CD4-positive, CD25-positive, alpha-beta regulatory T cell (primary cell): ENCODE results near the gene SEC24C. TPM values are rescaled to one million over a fixed set of nuclear protein-coding genes. Genes with fewer than 3 reads are reported as not detected.
A peak's percentile ranks its signal among the peaks of the same experiment; 100 is the strongest.

Experiments used
- ATAC-seq, 2 donors: fragments of 150-1000 bp; cut with Tn5 transposase; one replicate each; pipeline ENCODE4 v1.10.0; 2021; ENCODE audit warnings: low read depth in 2 of 2, moderate number of reproducible peaks in 2 of 2, moderate library complexity in 1 of 2
- DNase-seq, 3 donors: peaks; one replicate each; pipeline versions ENCODE4 v3.0.0 to v3.0.0-alpha.2; 2012 to 2022; ENCODE audit warnings: mixed read lengths in 1 of 3
- H3K27ac ChIP-seq: one replicate; pipeline ENCODE4 v1.7.0; 2013; ENCODE audit warnings: mild to moderate bottlenecking, low read length; ENCODE audit not compliant: insufficient read depth, poor library complexity, severe bottlenecking
- H3K27me3 ChIP-seq: one replicate; pipeline ENCODE4 v1.7.0; 2013; ENCODE audit warnings: low read length; ENCODE audit not compliant: control insufficient read depth, insufficient read depth
- H3K36me3 ChIP-seq: one replicate; pipeline ENCODE4 v1.7.0; 2013; ENCODE audit warnings: mild to moderate bottlenecking, low read length, moderate library complexity; ENCODE audit not compliant: control insufficient read depth, insufficient read depth
- H3K4me1 ChIP-seq: 2 replicates; pipeline ENCODE4 v1.7.0; 2013; ENCODE audit warnings: mild to moderate bottlenecking, low read length; ENCODE audit not compliant: insufficient read depth, control insufficient read depth, poor library complexity, severe bottlenecking
- H3K4me3 ChIP-seq: one replicate; pipeline ENCODE4 v1.7.0; 2013; ENCODE audit warnings: low read depth, mild to moderate bottlenecking, low read length, moderate library complexity
- H3K9me3 ChIP-seq, 2 experiments: 1 replicate in 1 of 2; 2 replicates in 1 of 2; pipeline ENCODE4 v1.7.0; 2013; ENCODE audit warnings: low read length in 2 of 2, mild to moderate bottlenecking in 1 of 2, moderate library complexity in 1 of 2; ENCODE audit not compliant: control insufficient read depth in 2 of 2
- H3K27ac Mint-ChIP-seq, 3 donors: one replicate each; pipeline ENCODE4 v1.8.0; 2020 to 2022; ENCODE audit warnings: mild to moderate bottlenecking in 3 of 3, mixed read lengths in 3 of 3, moderate library complexity in 2 of 3
- H3K27me3 Mint-ChIP-seq: one replicate; pipeline ENCODE4 v1.8.0; 2022; ENCODE audit warnings: mild to moderate bottlenecking, mixed read lengths
- H3K36me3 Mint-ChIP-seq: one replicate; pipeline ENCODE4 v1.8.0; 2020; ENCODE audit warnings: mixed read lengths
- H3K4me1 Mint-ChIP-seq, 4 donors: one replicate each; pipeline ENCODE4 v1.8.0; 2020 to 2022; ENCODE audit warnings: mixed read lengths in 4 of 4, mild to moderate bottlenecking in 1 of 4
- H3K4me3 Mint-ChIP-seq, 4 donors: one replicate each; pipeline ENCODE4 v1.8.0; 2020 to 2022; ENCODE audit warnings: mild to moderate bottlenecking in 4 of 4, mixed read lengths in 4 of 4, moderate library complexity in 3 of 4
- H3K9me3 Mint-ChIP-seq, 7 donors: one replicate each; pipeline ENCODE4 v1.8.0; 2020 to 2022; ENCODE audit warnings: mixed read lengths in 7 of 7, mild to moderate bottlenecking in 3 of 7, moderate library complexity in 2 of 7
- polyA plus RNA-seq, 4 donors: library from polyadenylated mRNA; unstranded; fragments of 300-500 nt; fragmentation: Illumina TruSeq; gene quantifications; one replicate each; pipeline ENCODE4 v1.2.3, GENCODE V29; 2021
- total RNA-seq: library from RNA; stranded (reverse); gene quantifications from one replicate; pipeline ENCODE4 v1.2.3, GENCODE V29; 2022

Gene SEC24C
- total and polyA plus RNA-seq, 5 donors from 2014 or later: 30.2 to 78.2 (median 39.3) TPM

GRCh38 chr10:73798087-73798486 lies 53.9 kb downstream of the SEC24C start:
- H3K36me3 ChIP-seq: peaks cover 55% of the 10 kb centered on the region
- no peaks in the 10 kb centered on the region for H3K4me1 ChIP-seq
- H3K4me3 ChIP-seq: no peak overlapping the region
- H3K9me3 ChIP-seq: no peaks in the 10 kb centered on the region
- peaks cover 0 to 2% (median 0%) of the 10 kb centered on the region in 7 donors for H3K9me3 Mint-ChIP-seq
- H3K27ac ChIP-seq: no peak overlapping the region
- peak overlapping the region in 2 of 3 donors; percentile 31 to 82 for H3K27ac Mint-ChIP-seq
- no peak for DNase-seq
- H3K27me3 Mint-ChIP-seq: no peaks in the 10 kb centered on the region
- peaks cover 40% of the 10 kb centered on the region for H3K36me3 Mint-ChIP-seq
- H3K4me1 Mint-ChIP-seq: peaks cover 0 to 3% (median 1%) of the 10 kb centered on the region in 4 donors
- ATAC-seq: no peak
- H3K4me3 Mint-ChIP-seq: peak overlapping the region in 1 of 4 donors; percentile 38
- no peaks in the 10 kb centered on the region for H3K27me3 ChIP-seq

GRCh38 chr10:73798927-73799560 lies 54.9 kb downstream of the SEC24C start:
- Histone ChIP-seq H3K36me3 (peaks cover 56% of the 10 kb centered on the region), H3K4me1 (no peaks in the 10 kb centered on the region), H3K27ac (no peak overlapping the region), H3K27me3 (no peaks in the 10 kb centered on the region), H3K9me3 (no peaks in the 10 kb centered on the region), H3K4me3 (no peak overlapping the region)
- Mint-ChIP-seq H3K4me1 (peaks cover 0 to 6% (median 4%) of the 10 kb centered on the region in 4 donors), H3K27ac (no peak overlapping the region), H3K9me3 (peaks cover 0 to 2% (median 0%) of the 10 kb centered on the region in 7 donors), H3K4me3 (no peak overlapping the region), H3K36me3 (peaks cover 47% of the 10 kb centered on the region), H3K27me3 (no peaks in the 10 kb centered on the region)
- no peak for DNase-seq
- ATAC-seq: peak; percentile 23 to 24

- H3K36me3 Mint-ChIP-seq: peaks cover 43% of the 10 kb centered on the region
Observed at GRCh38 chr10:73799899-73800559, 55.9 kb downstream of the SEC24C start.

GRCh38 chr10:73800560-73801252 lies 56.5 kb downstream of the SEC24C start:
- peaks cover 57% of the 10 kb centered on the region for H3K36me3 ChIP-seq
- H3K36me3 Mint-ChIP-seq: peaks cover 43% of the 10 kb centered on the region
- no peak overlapping the region for H3K4me3 ChIP-seq
- no peak overlapping the region for H3K27ac Mint-ChIP-seq
- no peaks in the 10 kb centered on the region for H3K9me3 ChIP-seq
- no peaks in the 10 kb centered on the region for H3K4me1 ChIP-seq
- H3K27me3 ChIP-seq: no peaks in the 10 kb centered on the region
- no peak overlapping the region for H3K27ac ChIP-seq
- peaks cover 0 to 2% (median 0%) of the 10 kb centered on the region in 7 donors for H3K9me3 Mint-ChIP-seq
- DNase-seq (no peak), ATAC-seq (no peak)
- peaks cover 0 to 7% (median 4%) of the 10 kb centered on the region in 4 donors for H3K4me1 Mint-ChIP-seq
- H3K27me3 Mint-ChIP-seq: no peaks in the 10 kb centered on the region
- no peak overlapping the region for H3K4me3 Mint-ChIP-seq

More at GRCh38 chr10:73799899-73800559, 55.9 kb downstream of the SEC24C start:
- Histone ChIP-seq H3K9me3 (no peaks in the 10 kb centered on the region), H3K4me1 (no peaks in the 10 kb centered on the region), H3K27ac (no peak overlapping the region), H3K36me3 (peaks cover 57% of the 10 kb centered on the region), H3K27me3 (no peaks in the 10 kb centered on the region), H3K4me3 (no peak overlapping the region)
- no peak overlapping the region for H3K4me3 Mint-ChIP-seq
- no peak for DNase-seq
- ATAC-seq: peak in 1 of 2 donors; percentile 9
- H3K4me1 Mint-ChIP-seq: peaks cover 0 to 5% (median 3%) of the 10 kb centered on the region in 4 donors
- H3K9me3 Mint-ChIP-seq: peaks cover 0 to 2% (median 0%) of the 10 kb centered on the region in 7 donors
- H3K27ac Mint-ChIP-seq: peak overlapping the region in 1 of 3 donors; percentile 59
- H3K27me3 Mint-ChIP-seq: no peaks in the 10 kb centered on the region

- Histone ChIP-seq H3K36me3 (peaks cover 63% of the 10 kb centered on the region), H3K9me3 (no peaks in the 10 kb centered on the region), H3K27ac (no peak overlapping the region), H3K27me3 (no peaks in the 10 kb centered on the region), H3K4me1 (peaks cover 2% of the 10 kb centered on the region), H3K4me3 (no peak overlapping the region)
- no peak for ATAC-seq
- H3K4me1 Mint-ChIP-seq: peaks cover 0 to 12% (median 8%) of the 10 kb centered on the region in 4 donors
- peaks cover 0 to 2% (median 0%) of the 10 kb centered on the region in 7 donors for H3K9me3 Mint-ChIP-seq
- DNase-seq: no peak
- peaks cover 46% of the 10 kb centered on the region for H3K36me3 Mint-ChIP-seq
- peak overlapping the region in 1 of 3 donors; percentile 76 for H3K27ac Mint-ChIP-seq
- H3K4me3 Mint-ChIP-seq: no peak overlapping the region
- H3K27me3 Mint-ChIP-seq: no peaks in the 10 kb centered on the region
Observed at GRCh38 chr10:73801253-73801590, 57.0 kb downstream of the SEC24C start.

- Histone ChIP-seq H3K4me3 (no peak overlapping the region), H3K9me3 (no peaks in the 10 kb centered on the region), H3K4me1 (peaks cover 14% of the 10 kb centered on the region), H3K36me3 (peaks cover 72% of the 10 kb centered on the region), H3K27ac (no peak overlapping the region), H3K27me3 (no peaks in the 10 kb centered on the region)
- peaks cover under 1% of the 10 kb centered on the region for H3K27me3 Mint-ChIP-seq
- H3K27ac Mint-ChIP-seq: no peak overlapping the region
- peaks cover 0 to 24% (median 19%) of the 10 kb centered on the region in 4 donors for H3K4me1 Mint-ChIP-seq
- DNase-seq (no peak), ATAC-seq (no peak)
- peaks cover 0 to 2% (median 0%) of the 10 kb centered on the region in 7 donors for H3K9me3 Mint-ChIP-seq
- peaks cover 48% of the 10 kb centered on the region for H3K36me3 Mint-ChIP-seq
- no peak overlapping the region for H3K4me3 Mint-ChIP-seq
Observed at GRCh38 chr10:73802276-73802991, 58.3 kb downstream of the SEC24C start.

- H3K27ac ChIP-seq: no peak overlapping the region
- H3K4me1 Mint-ChIP-seq: peaks cover 0 to 38% (median 28%) of the 10 kb centered on the region in 4 donors
Observed at GRCh38 chr10:73803680-73804286, 59.6 kb downstream of the SEC24C start.

More at GRCh38 chr10:73803680-73804286, 59.6 kb downstream of the SEC24C start:
- Histone ChIP-seq H3K27me3 (no peaks in the 10 kb centered on the region), H3K4me3 (no peak overlapping the region), H3K9me3 (no peaks in the 10 kb centered on the region), H3K4me1 (peaks cover 24% of the 10 kb centered on the region), H3K36me3 (peaks cover 77% of the 10 kb centered on the region)
- Mint-ChIP-seq H3K27me3 (peaks cover 4% of the 10 kb centered on the region), H3K4me3 (peak overlapping the region in 1 of 4 donors; percentile 73), H3K27ac (peak overlapping the region in 1 of 3 donors; percentile 74), H3K36me3 (peaks cover 41% of the 10 kb centered on the region), H3K9me3 (peaks cover 0 to 2% (median 0%) of the 10 kb centered on the region in 7 donors)
- no peak for ATAC-seq
- no peak for DNase-seq
